OCI-LY7 (cell line): Measurements from ENCODE around the gene XYLT1.

ENCODE experiments used
- CTCF ChIP-seq: fragments of 200-600 bp; sonication (generic); conservative IDR thresholded peaks from 2 replicates; pipeline ENCODE4 v1.5.1; 2014; ENCODE audit warnings: mild to moderate bottlenecking, antibody characterized with exemption, low read length, moderate library complexity, mixed read lengths
- EZH2phosphoT487 ChIP-seq: fragments of 200-600 bp; sonication (generic); IDR thresholded peaks from 2 replicates; pipeline ENCODE4 v1.6.1; 2018; ENCODE audit warnings: low read depth, borderline replicate concordance, mild to moderate bottlenecking, mixed run types, antibody characterized with exemption, low read length, moderate library complexity, mixed read lengths

- TF ChIP-seq CTCF (no peak), EZH2phosphoT487 (no peak)
These were observed 24.1 kb downstream of the XYLT1 start for GRCh38 chr16:17446661-17447060.
